ENCODE measurements around the gene KRT74. TPM values are rescaled to one million over a fixed set of nuclear protein-coding genes. Genes with fewer than 3 reads are reported as not detected.

The KRT74 gene
- total RNA-seq, 1 donor from 2014 or later = not detected

- DNase-seq (ENCODE audit: low spot score) = no peak
- ATAC-seq = no peak
Measured at GRCh38 chr12:52577316-52577715, 3.7 kb upstream of the KRT74 start.

DNA sequence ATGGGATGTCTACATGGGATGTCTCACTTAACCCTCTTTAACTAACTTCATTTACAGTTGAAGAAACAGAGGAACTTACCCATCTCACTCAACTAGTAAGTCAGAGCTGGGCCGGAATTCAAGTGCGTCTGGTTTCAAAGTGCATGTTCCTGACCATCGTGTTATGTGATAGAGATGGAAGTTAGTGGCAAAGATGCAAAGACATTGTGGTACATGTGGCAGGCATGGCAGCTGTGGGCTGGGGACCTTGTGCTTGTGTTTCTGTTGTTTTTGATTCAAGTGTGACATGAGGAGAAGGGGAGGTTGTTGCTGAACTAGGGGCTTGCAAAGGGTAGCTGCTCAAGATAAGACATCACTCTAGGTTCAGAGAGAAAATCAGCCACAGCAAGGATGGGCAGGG, 2.3 kb upstream of the KRT74 start:
- no peak for ATAC-seq
- no peak for DNase-seq (ENCODE audit: low spot score)

GRCh38 chr12:52575256-52575655, 1.6 kb upstream of the KRT74 start:
- no peak for ATAC-seq
- DNase-seq (ENCODE audit: low spot score) = no peak

DNA sequence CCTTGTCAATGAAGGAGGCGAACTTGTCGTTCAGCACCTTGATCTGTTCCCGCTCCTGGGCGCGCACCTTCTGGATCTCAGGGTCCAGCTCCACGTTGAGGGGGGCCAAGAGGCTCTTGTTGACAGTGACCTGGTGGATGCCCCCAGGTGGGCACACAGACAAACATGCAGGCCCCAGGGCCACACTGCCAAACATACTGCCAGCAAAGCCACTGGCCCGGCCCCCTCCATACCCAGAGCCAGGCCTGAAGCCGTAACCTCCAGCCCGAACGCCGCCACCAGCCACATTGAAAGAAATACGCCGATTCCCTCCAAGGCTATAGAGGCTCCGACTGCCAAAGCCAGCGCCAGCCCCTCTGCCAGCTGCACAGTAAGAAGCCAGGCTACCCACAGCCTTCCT, 337 bp downstream of the KRT74 start:
- ATAC-seq (no peak), DNase-seq (ENCODE audit: low spot score) (no peak)

DNA sequence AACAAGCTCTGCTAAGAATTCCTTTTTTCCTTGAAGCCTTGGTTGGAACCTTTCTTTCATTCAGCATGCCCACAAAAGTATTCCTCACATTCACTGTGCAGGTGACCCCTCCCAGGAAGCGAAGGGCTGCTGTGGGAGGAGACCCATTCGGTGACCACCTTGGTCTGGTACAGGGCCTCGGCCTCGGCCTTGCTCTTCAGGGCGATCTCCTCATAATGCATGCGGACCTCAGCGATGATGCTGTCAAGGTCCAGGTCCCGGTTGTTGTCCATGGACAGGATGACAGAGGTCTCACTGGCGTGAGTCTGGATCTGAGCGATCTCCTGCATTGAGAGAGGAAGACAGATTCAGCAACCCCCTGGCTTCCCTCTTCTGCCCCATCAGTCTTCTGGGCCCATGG, 3.1 kb downstream of the KRT74 start:
- no peak for DNase-seq (ENCODE audit: low spot score)
- ATAC-seq = no peak

DNA sequence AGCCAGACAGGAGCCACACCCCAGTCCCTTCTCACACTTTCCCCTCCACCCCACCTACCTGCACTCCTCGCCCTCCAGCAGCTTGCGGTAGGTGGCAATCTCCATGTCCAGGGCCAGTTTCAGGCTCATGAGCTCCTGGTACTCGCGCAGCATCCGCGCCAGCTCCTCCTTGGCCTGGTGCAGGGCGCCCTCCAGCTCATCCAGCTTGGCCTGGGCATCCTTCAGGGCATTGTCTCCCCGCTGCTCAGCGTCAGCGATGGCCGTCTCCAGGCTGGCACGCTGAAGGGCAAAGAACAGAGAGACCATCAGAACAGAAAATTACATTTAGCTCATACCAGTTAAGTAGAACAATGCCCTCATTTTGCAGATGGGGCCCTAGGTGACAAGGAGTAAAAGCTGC, 5.5 kb downstream of the KRT74 start:
- no peak for ATAC-seq
- no peak for DNase-seq (ENCODE audit: low spot score)

DNA sequence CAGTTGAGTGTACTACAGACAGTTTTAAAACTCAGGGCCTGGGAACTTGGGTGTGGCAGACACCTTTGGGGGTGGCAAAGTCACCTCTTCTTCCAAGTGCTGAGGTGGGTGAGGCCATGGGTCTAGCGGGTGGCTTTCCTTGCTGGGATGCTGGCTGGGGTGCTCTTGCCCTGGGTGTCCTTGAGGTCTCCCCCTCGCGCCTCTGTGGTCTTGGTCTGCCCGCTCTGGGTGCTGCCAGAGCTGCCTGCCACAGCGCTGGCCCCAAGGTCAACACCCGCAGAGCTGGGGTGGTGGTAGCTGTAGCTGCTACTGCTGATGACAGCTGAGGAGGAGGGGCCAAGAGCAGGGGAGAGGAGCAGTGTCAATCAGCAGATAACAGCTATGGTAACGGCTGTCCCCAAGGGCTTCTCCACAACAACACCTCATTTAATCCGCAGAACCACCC, 6.8 kb downstream of the KRT74 start:
- no peak for ATAC-seq
- DNase-seq (ENCODE audit: low spot score) = no peak

- ATAC-seq = no peak
Measured at GRCh38 chr12:52564582-52564981, 9.1 kb downstream of the KRT74 start.

GRCh38 chr12:52561880-52562449, 11.7 kb downstream of the KRT74 start:
- ATAC-seq = peak; percentile 87
- no peak for DNase-seq (ENCODE audit: low spot score)

More at GRCh38 chr12:52564582-52564981, 9.1 kb downstream of the KRT74 start:
- no peak for DNase-seq (ENCODE audit: low spot score)

- no peak for DNase-seq (ENCODE audit: low spot score)
Measured at GRCh38 chr12:52559979-52560378, 13.7 kb downstream of the KRT74 start.

GRCh38 chr12:52558781-52559445, 14.7 kb downstream of the KRT74 start:
- DNase-seq (ENCODE audit: low spot score) = no peak

More at GRCh38 chr12:52559979-52560378, 13.7 kb downstream of the KRT74 start:
- no peak for ATAC-seq

GRCh38 chr12:52557476-52557875, 16.2 kb downstream of the KRT74 start:
- no peak for ATAC-seq
- DNase-seq (ENCODE audit: low spot score) = no peak

More at GRCh38 chr12:52558781-52559445, 14.7 kb downstream of the KRT74 start:
- no peak for ATAC-seq

DNA sequence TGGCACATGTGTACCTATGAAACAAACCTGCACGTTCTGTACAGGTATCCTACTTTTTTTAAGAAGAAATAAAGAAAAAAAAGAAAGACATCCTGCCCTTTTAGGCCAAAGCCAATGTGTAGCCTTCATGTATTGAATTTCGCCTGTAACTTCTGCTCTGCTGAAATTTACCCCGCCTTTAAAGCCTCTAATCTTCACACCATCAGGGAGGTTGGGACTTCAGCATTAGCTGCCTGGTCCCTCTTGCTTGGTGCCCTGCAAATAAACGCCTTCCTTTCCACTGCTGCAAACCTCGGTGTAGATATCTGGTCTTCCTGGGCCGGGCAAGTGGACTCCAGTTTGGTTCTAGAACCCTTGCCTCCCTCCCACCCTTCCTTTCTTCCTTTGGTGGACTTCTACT, 18.1 kb downstream of the KRT74 start:
- DNase-seq (ENCODE audit: low spot score) = no peak
- ATAC-seq = no peak

DNA sequence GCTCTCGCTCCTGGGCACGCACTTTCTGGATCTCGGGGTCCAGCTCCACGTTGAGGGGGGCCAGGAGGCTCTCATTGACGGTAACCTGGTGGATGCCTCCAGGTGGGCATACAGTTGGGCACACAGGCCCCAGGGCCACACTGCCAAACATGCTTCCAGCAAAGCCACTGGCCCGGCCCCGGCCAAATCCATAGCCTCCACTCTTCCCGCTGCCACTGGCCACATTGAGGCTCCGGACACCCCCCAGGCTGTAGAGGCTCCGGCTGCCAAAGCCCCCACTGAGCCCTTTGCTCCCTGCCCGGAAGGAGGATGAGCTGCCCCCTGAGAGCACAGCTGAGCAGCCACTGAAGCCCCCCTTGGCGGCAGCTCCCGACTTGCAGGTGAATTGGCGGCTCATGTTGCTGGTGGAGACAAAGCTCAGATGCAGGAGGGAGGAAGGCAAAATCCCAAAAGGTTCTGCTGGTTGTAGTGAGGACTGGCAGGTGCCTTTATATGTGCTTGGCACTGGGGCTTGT, 20.9 kb downstream of the KRT74 start, which contains the start of gene KRT71:
TSS of gene KRT71 (minus strand) at position 465 of the 515 bp plus-strand sequence. CDS start at position 397, 68 bp downstream.
- DNase-seq (ENCODE audit: low spot score) (no peak), ATAC-seq (no peak)

DNA sequence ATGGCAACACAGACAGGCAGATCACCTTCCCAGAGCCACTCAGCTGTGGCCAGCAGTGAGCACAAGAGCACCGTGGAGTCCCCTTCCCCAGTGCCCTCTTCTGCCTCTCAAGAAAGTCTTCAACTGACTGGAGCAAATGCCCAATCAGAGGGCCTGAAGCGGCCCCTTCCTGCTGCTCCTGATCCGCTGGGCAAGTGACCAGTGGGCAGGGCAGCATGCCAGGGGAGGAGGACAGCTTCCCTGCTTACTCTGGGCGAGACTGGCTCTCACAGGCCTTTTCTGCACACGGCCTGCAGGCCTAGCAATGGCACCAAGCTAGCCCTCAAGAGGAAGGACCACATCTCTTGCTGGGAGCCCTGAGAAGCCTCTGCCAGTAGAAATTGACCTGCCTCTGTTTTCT, 21.6 kb downstream of the KRT74 start:
- ATAC-seq (no peak), DNase-seq (ENCODE audit: low spot score) (no peak)

- peak; percentile 61 for ATAC-seq
- DNase-seq (ENCODE audit: low spot score) = no peak
Measured at GRCh38 chr12:52551216-52551865, 22.3 kb downstream of the KRT74 start.

DNA sequence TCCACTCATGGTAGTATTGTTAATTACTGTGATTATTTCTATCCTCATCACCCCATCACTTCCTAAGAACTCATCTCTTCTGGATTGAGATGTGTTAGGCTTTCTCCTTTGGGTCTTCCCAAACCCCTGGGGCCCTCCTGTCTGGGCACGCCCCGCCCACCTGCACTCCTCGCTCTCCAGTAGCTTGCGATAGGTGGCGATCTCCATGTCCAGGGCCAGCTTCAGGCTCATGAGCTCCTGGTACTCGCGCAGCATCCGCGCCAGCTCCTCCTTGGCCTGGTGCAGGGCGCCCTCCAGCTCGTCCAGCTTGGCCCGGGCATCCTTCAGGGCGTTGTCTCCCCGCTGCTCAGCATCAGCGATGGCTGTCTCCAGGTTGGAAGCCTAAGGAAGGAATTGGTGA, 27.5 kb downstream of the KRT74 start:
- DNase-seq (ENCODE audit: low spot score) (no peak), ATAC-seq (no peak)

DNA sequence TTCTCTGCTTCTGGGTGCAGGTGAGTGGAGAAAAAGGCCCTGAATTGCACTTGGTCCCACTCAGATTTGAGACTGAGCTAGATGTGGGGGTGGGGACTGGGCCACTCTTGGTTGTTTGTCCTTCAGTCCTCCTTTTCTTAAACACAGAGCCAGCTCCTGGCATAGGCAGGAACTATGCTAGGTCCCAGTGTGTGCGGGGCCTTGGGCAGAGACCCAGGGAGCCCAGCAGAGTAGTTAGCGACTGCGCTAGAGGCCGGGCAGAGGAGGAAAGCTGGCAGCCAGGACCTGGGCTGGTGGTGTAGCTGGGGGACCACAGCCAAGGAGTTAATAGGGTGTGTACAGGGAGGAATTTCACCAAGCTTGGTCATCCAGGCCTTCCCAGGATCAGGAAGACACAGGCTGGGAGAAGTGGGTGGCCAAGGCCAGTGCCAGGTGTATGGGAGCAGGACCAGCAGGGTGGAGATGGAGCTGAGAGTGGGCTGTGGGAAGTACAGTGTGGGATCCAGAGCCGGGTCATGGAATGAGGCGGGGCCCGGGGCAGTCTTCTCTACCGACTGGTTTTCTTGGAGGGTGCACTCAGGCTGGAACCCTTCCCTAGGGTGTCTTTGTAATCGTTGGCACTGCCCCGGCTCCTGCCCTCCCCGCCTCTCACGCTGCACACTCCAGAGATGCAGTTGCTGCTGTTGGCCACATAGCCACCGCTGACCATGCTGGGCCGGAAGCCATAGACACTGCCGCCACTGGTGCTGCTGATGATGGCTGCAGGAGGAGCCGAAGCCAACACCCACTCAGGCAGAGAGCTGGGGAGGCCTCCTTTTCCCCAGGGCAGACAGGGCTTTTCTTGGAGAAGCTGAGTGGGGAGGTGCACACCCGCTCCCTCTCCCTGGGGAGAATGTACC, 29.4 kb downstream of the KRT74 start:
- DNase-seq (ENCODE audit: low spot score) (no peak), ATAC-seq (no peak)

GRCh38 chr12:52542785-52543318, 30.8 kb downstream of the KRT74 start:
- ATAC-seq (no peak), DNase-seq (ENCODE audit: low spot score) (no peak)

GRCh38 chr12:52542157-52542556, 31.5 kb downstream of the KRT74 start:
- no peak for DNase-seq (ENCODE audit: low spot score)

GRCh38 chr12:52541709-52542108, 31.9 kb downstream of the KRT74 start:
- ATAC-seq (no peak), DNase-seq (ENCODE audit: low spot score) (no peak)

More at GRCh38 chr12:52542157-52542556, 31.5 kb downstream of the KRT74 start:
- no peak for ATAC-seq

Measured in left lobe of liver (tissue), 2 donors.